ENCODE results near the gene DLG2. TPM values are rescaled to one million over a fixed set of nuclear protein-coding genes. Genes with fewer than 3 reads are reported as not detected.

The DLG2 gene
- total and polyA plus RNA-seq, 9 of the 15 experiments (the other 6 are each of a cell fraction or from before 2014, with no cell fraction given) = 0.52 to 1.6 (median 0.95) TPM

GRCh38 chr11:83945976-83946375, 1681.2 kb downstream of the DLG2 start (continued):
- TF ChIP-seq PRDM10 (IDR thresholded peaks at IDR 0.05; ENCODE audit: partially characterized antibody) = no peak

- DNase-seq (ENCODE audit: extremely low read depth in 1 of 4, low spot score in 3 of 4) (no peak), ATAC-seq (no peak), FAIRE-seq (no peak)
- Histone ChIP-seq H3K27me3 (ENCODE audit: control insufficient read depth in 2 of 2, insufficient read depth in 2 of 2, low read length in 2 of 2) (no peaks in the 10 kb centered on the region), H3K36me3 (ENCODE audit: control insufficient read depth, insufficient read depth, low read length) (no peaks in the 10 kb centered on the region), H3K27ac (ENCODE audit: extremely low read depth, low read depth, low read length) (no peak overlapping the region), H3K4me2 (ENCODE audit: insufficient read depth, low read length) (no peak overlapping the region), H2AFZ (ENCODE audit: low read depth, low read length) (no peak overlapping the region), H4K20me1 (replicated peaks; ENCODE audit: control insufficient read depth, insufficient read depth, low read length) (no peaks in the 10 kb centered on the region), H3K9ac (ENCODE audit: insufficient read depth in 1 of 2, low read depth in 2 of 2, low read length in 2 of 2) (no peak overlapping the region), H3K4me1 (replicated peaks in 1 of 2; ENCODE audit: control insufficient read depth in 2 of 2, insufficient read depth in 2 of 2, low read length in 2 of 2) (no peaks in the 10 kb centered on the region), H3K9me1 (ENCODE audit: control insufficient read depth, insufficient read depth, low read length) (no peaks in the 10 kb centered on the region), H3K4me3 (no peak overlapping the region), H3K9me3 (replicated peaks; ENCODE audit: control insufficient read depth, insufficient read depth, low read depth, low read length) (no peaks in the 10 kb centered on the region), H3K79me2 (ENCODE audit: control insufficient read depth, insufficient read depth, low read length) (no peaks in the 10 kb centered on the region)
- no TSS peak for BruUV-seq (replicated peaks)
- WGBS (ENCODE audit: insufficient coverage, low coverage, missing lambda C conversion rate) = 6% methylated on average over 1 of the region's 1 CpG
- ChIA-PET CTCF (ENCODE audit: low intra/inter-chr PET ratio) (no interaction called here), POLR2A (no interaction called here)
- TF ChIP-seq, protein P1, sequence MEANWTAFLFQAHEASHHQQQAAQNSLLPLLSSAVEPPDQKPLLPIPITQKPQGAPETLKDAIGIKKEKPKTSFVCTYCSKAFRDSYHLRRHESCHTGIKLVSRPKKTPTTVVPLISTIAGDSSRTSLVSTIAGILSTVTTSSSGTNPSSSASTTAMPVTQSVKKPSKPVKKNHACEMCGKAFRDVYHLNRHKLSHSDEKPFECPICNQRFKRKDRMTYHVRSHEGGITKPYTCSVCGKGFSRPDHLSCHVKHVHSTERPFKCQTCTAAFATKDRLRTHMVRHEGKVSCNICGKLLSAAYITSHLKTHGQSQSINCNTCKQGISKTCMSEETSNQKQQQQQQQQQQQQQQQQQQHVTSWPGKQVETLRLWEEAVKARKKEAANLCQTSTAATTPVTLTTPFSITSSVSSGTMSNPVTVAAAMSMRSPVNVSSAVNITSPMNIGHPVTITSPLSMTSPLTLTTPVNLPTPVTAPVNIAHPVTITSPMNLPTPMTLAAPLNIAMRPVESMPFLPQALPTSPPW (CRISPR knock-in tag; IDR thresholded peaks at IDR 0.05) = no peak
- TF ChIP-seq, protein P2, sequence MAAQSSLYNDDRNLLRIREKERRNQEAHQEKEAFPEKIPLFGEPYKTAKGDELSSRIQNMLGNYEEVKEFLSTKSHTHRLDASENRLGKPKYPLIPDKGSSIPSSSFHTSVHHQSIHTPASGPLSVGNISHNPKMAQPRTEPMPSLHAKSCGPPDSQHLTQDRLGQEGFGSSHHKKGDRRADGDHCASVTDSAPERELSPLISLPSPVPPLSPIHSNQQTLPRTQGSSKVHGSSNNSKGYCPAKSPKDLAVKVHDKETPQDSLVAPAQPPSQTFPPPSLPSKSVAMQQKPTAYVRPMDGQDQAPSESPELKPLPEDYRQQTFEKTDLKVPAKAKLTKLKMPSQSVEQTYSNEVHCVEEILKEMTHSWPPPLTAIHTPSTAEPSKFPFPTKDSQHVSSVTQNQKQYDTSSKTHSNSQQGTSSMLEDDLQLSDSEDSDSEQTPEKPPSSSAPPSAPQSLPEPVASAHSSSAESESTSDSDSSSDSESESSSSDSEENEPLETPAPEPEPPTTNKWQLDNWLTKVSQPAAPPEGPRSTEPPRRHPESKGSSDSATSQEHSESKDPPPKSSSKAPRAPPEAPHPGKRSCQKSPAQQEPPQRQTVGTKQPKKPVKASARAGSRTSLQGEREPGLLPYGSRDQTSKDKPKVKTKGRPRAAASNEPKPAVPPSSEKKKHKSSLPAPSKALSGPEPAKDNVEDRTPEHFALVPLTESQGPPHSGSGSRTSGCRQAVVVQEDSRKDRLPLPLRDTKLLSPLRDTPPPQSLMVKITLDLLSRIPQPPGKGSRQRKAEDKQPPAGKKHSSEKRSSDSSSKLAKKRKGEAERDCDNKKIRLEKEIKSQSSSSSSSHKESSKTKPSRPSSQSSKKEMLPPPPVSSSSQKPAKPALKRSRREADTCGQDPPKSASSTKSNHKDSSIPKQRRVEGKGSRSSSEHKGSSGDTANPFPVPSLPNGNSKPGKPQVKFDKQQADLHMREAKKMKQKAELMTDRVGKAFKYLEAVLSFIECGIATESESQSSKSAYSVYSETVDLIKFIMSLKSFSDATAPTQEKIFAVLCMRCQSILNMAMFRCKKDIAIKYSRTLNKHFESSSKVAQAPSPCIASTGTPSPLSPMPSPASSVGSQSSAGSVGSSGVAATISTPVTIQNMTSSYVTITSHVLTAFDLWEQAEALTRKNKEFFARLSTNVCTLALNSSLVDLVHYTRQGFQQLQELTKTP (IDR thresholded peaks at IDR 0.05; ENCODE audit: low read depth in 1 of 2, partially characterized antibody in 2 of 2) = no peak
- TF ChIP-seq NFIX (CRISPR knock-in tag; IDR thresholded peaks at IDR 0.05; ENCODE audit: low read depth) = peak; percentile 73
- peak; percentile 68 for TF ChIP-seq NFIC (IDR thresholded peaks at IDR 0.05)
- no peak for TF ChIP-seq ZNF12 (CRISPR knock-in tag; IDR thresholded peaks at IDR 0.05)
- in situ Hi-C loops (cut with MboI) (no loop called here), intact Hi-C loops (cut with micrococcal nuclease) (no loop called here)
These were observed 1686.1 kb downstream of the DLG2 start for GRCh38 chr11:83941050-83941449.

All from K562 (cell line).